ENCODE data around the gene PSME3IP1. TPM values are rescaled to one million over a fixed set of nuclear protein-coding genes. Genes with fewer than 3 reads are reported as not detected.
"Not testable (repeated sequence)": the region's sequence is repeated elsewhere in the genome, so short reads cannot be mapped to it uniquely, and the experiment has no call there.

PSME3IP1 gene
- total and polyA plus RNA-seq, 2 donors from 2014 or later, result 79.1 to 84.6 TPM

- Histone ChIP-seq H3K4me1 (ENCODE audit: control insufficient read depth in 2 of 3, insufficient read depth in 2 of 3, low read depth in 1 of 3, low read length in 3 of 3) (peaks cover 0 to 9% (median 0%) of the 10 kb centered on the region in 3 donors), H3K9me3 (ENCODE audit: control insufficient read depth in 2 of 3, insufficient read depth in 1 of 3, low read length in 3 of 3) (no peaks in the 10 kb centered on the region), H3K27ac (ENCODE audit: low read depth in 2 of 2, low read length in 2 of 2) (no peak overlapping the region), H3K36me3 (ENCODE audit: control insufficient read depth in 2 of 3, insufficient read depth in 3 of 3, low read length in 3 of 3) (no peaks in the 10 kb centered on the region), H3K9ac (ENCODE audit: low read length in 3 of 3) (no peak overlapping the region), H3K27me3 (ENCODE audit: control insufficient read depth, insufficient read depth, low read length) (no peaks in the 10 kb centered on the region), H3K4me3 (ENCODE audit: low read length in 3 of 3) (no peak overlapping the region)
- no peak for FAIRE-seq
- intact Hi-C loops (cut with DNase I), result no loop called here
- TF ChIP-seq CTCF (IDR thresholded peaks at IDR 0.05; ENCODE audit: borderline replicate concordance, extremely low read depth, insufficient read depth), result no peak
- peak in 2 of 5 donors; percentile 40 to 54 for DNase-seq
Observed at GRCh38 chr16:57112403-57113041, 73.3 kb downstream of the PSME3IP1 start.

DNA sequence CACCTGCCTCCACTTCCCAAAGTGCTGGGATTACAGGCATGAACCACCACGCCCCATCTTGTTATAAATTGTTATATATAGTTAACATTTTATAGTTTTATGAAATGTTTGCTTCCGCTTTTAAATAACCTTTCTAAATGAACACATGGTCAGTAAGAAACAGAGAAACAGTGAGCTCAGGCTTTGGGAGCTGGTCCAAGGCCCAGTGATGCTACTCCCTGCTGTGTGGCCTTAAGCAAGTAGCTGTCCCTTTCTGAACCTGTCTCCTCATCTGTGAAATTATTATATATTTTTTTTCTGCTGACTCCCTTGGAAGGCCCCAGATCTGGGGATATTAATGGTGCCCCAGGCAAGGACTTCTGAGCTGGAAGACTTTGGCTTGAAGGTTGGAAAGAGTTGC, 74.4 kb downstream of the PSME3IP1 start:
- Histone ChIP-seq H3K9me3 (ENCODE audit: control insufficient read depth in 2 of 3, insufficient read depth in 1 of 3, low read length in 3 of 3) (no peaks in the 10 kb centered on the region), H3K36me3 (ENCODE audit: control insufficient read depth in 2 of 3, insufficient read depth in 3 of 3, low read length in 3 of 3) (no peaks in the 10 kb centered on the region), H3K4me3 (ENCODE audit: low read length in 3 of 3) (no peak overlapping the region), H3K9ac (ENCODE audit: low read length in 3 of 3) (no peak overlapping the region), H3K27me3 (ENCODE audit: control insufficient read depth, insufficient read depth, low read length) (no peaks in the 10 kb centered on the region), H3K4me1 (ENCODE audit: control insufficient read depth in 2 of 3, insufficient read depth in 2 of 3, low read depth in 1 of 3, low read length in 3 of 3) (peaks cover 0 to 11% (median 0%) of the 10 kb centered on the region in 3 donors), H3K27ac (ENCODE audit: low read depth in 2 of 2, low read length in 2 of 2) (no peak overlapping the region)
- FAIRE-seq, result no peak
- intact Hi-C loops (cut with DNase I), result no loop called here
- peak in 1 of 5 donors; percentile 28 for DNase-seq
- TF ChIP-seq CTCF (IDR thresholded peaks at IDR 0.05; ENCODE audit: borderline replicate concordance, extremely low read depth, insufficient read depth), result no peak

GRCh38 chr16:57110937-57111336, 74.9 kb downstream of the PSME3IP1 start:
- no peak for TF ChIP-seq CTCF (IDR thresholded peaks at IDR 0.05; ENCODE audit: borderline replicate concordance, extremely low read depth, insufficient read depth)
- Histone ChIP-seq H3K4me1 (ENCODE audit: control insufficient read depth in 2 of 3, insufficient read depth in 2 of 3, low read depth in 1 of 3, low read length in 3 of 3) (peaks cover 0 to 11% (median 0%) of the 10 kb centered on the region in 3 donors), H3K27me3 (ENCODE audit: control insufficient read depth, insufficient read depth, low read length) (no peaks in the 10 kb centered on the region), H3K27ac (ENCODE audit: low read depth in 2 of 2, low read length in 2 of 2) (no peak overlapping the region), H3K36me3 (ENCODE audit: control insufficient read depth in 2 of 3, insufficient read depth in 3 of 3, low read length in 3 of 3) (no peaks in the 10 kb centered on the region), H3K9ac (ENCODE audit: low read length in 3 of 3) (no peak overlapping the region), H3K9me3 (ENCODE audit: control insufficient read depth in 2 of 3, insufficient read depth in 1 of 3, low read length in 3 of 3) (no peaks in the 10 kb centered on the region), H3K4me3 (ENCODE audit: low read length in 3 of 3) (no peak overlapping the region)
- no peak for FAIRE-seq
- no peak for DNase-seq
- intact Hi-C loops (cut with DNase I), result no loop called here

DNA sequence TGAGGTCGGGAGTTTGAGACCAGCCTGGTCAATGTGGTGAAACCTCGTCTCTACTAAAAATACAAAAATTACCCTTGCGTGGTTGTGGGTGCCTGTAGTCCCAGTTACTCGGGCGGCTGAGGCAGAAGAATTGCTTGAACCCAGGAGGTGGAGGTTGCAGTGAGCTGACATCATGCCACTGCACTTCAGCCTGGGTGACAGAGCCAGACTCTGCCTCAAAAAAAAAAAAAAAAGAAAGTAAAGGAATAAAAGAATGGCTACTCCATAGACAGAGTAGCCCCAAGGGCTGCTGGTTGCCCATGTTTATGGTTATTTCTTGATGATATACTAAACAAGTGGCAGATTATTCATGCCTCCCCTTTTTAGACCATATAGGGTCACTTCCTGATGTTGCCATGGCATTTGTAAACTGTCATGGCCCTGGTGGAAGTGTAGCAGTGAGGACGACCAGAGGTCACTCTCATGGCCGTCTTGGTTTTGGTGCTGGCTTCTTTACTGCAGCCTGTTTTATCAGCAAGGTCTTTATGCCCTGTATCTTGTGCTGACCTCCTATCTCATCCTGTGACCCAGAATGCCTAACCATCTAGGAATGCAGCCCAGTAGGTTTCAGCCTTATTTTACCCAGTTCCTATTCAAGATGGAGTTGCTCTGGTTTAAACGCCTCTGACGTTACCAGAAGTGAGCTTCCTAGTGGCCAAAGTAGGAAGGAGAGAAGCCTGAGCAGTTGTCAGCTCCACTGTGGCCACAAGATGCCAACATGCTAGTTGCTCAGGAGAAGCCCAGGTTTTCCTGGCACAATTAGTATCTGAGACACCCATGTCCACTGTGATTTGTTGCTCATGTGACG, 76.4 kb downstream of the PSME3IP1 start:
- intact Hi-C loops (cut with DNase I); H3K9me3 ChIP-seq (ENCODE audit: control insufficient read depth in 2 of 3, insufficient read depth in 1 of 3, low read length in 3 of 3); DNase-seq; H3K4me1 ChIP-seq (ENCODE audit: control insufficient read depth in 2 of 3, insufficient read depth in 2 of 3, low read depth in 1 of 3, low read length in 3 of 3); H3K4me3 ChIP-seq (ENCODE audit: low read length in 3 of 3); H3K27ac ChIP-seq (ENCODE audit: low read depth in 2 of 2, low read length in 2 of 2); H3K9ac ChIP-seq (ENCODE audit: low read length in 3 of 3); H3K36me3 ChIP-seq (ENCODE audit: control insufficient read depth in 2 of 3, insufficient read depth in 3 of 3, low read length in 3 of 3); FAIRE-seq; H3K27me3 ChIP-seq (ENCODE audit: control insufficient read depth, insufficient read depth, low read length): not testable (repeated sequence)

Data from kidney (tissue), 14 donors.